Skeletal muscle satellite cell (primary cell): ENCODE measurements around the gene ATG2A. TPM values are rescaled to one million over a fixed set of nuclear protein-coding genes. Genes with fewer than 3 reads are reported as not detected.
"Not testable (repeated sequence)": the region's sequence is repeated elsewhere in the genome, so short reads cannot be mapped to it uniquely, and the experiment has no call there.

Source experiments
- H3K27me3 ChIP-seq: 2 replicates; pipeline ENCODE4 v1.7.0; 2013; ENCODE audit warnings: low read length; ENCODE audit not compliant: control insufficient read depth, insufficient read depth
- H3K36me3 ChIP-seq: 2 replicates; pipeline ENCODE4 v1.7.0; 2013; ENCODE audit warnings: mild to moderate bottlenecking, control low read depth, low read length; ENCODE audit not compliant: insufficient read depth
- H3K4me1 ChIP-seq: 2 replicates; pipeline ENCODE4 v1.7.0; 2013; ENCODE audit warnings: low read length; ENCODE audit not compliant: control insufficient read depth, insufficient read depth
- H3K4me2 ChIP-seq: 2 replicates; pipeline ENCODE4 v1.7.0; 2013; ENCODE audit warnings: mild to moderate bottlenecking, low read length
- H3K4me3 ChIP-seq: 2 replicates; pipeline ENCODE4 v1.7.0; 2013; ENCODE audit warnings: low read length
- H3K9ac ChIP-seq: 2 replicates; pipeline ENCODE4 v1.7.0; 2013; ENCODE audit warnings: mild to moderate bottlenecking, low read depth, low read length, moderate library complexity
- H3K9me3 ChIP-seq: replicated peaks from 2 replicates; pipeline ENCODE4 v1.7.0; 2013; ENCODE audit warnings: mild to moderate bottlenecking, control low read depth, low read length
- small RNA-seq: library from RNA; depleted of rRNA; stranded (forward); fragments of <200 nt; gene quantifications from one replicate; pipeline ENCODE3, GENCODE V24; 2012

The ATG2A gene

DNA sequence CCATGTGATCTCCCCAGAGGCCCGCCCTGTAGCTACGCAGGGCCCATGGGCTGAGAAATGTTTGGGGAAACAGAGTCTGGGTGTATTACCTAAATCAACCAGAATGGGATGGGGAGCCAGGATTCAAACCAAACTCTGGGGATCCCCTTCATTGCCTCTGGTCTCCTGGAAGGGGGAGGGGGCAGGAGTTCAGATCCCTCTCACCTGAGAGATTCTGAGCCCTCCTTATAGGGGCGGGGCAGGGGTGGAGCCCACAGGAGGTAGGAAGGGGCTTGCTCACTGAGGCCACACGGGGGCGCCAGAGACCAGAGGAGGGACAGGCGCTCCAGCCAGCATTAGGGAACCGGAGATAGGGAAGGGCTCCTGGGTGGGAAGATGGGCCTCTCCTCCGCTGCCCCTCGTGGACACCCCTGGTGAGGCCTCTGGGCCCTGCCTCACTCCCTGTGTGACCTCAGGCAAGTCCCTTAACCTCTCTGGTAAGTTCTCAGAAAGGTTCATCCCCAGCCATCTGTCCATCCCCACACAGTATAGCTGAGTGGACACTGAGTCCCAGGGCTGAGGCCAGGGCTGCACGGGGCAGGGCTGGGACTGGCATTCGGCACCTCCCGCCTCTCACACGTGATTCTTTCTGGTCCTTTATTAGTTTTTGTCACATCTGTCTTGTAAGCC is 69.9 kb downstream of the ATG2A start:
- Histone ChIP-seq H3K4me1 (peaks cover 27% of the 10 kb centered on the region), H3K4me3 (no peak overlapping the region), H3K4me2 (no peak overlapping the region), H3K27me3 (no peaks in the 10 kb centered on the region), H3K9ac (no peak overlapping the region), H3K9me3 (no peaks in the 10 kb centered on the region), H3K36me3 (peaks cover 4% of the 10 kb centered on the region)

DNA sequence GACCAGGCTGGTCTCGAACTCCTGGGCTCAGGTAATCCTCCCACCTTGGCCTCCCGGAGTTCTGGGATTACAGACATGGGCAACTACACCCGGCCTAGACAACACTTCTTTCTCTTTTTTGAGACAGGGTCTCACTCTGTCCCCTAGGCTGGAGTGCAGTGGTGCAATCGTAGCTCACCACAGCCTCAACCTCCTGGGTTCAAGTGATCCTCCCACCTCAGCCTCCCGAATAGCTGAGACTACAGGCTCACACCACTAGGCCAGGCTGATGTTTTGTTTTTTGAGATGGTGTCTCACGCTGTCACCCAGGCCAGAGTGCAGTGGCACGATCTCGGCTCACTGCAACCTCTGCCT is 71.3 kb downstream of the ATG2A start:
- H3K9me3 ChIP-seq, H3K4me2 ChIP-seq, H3K36me3 ChIP-seq, H3K4me3 ChIP-seq, H3K27me3 ChIP-seq, H3K9ac ChIP-seq: not testable (repeated sequence)
- H3K4me1 ChIP-seq: peaks cover 20% of the 10 kb centered on the region

DNA sequence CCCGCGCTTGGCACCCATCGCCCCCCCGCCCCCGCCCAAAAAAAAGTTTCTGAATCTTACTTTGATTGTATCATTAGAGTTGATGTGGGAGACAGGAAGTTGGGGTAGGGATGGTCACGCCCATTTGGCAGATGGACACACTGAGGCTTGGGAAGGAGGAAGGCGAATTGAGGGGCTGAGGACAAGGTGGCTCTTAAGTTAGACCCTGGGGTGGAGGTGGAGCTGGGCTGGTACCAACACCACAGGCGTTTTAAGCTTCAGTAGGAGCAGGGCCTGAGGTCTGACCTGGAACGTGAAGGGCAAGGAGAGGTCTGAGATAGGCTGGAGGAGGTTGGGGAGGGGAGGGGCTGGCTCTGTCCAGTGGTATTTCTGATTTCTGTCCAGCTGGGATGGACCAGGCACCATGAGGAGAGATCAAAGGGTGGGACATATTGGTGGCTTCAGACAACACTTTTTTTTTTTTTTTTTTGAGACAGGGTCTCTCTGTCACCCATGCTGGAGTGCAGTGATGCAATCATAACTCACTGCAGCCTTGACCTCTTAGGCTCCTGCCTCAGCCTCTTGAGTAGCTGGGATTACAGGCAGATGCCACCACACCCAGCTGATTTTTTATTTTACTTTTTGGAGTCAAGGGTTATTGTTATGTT is 71.8 kb downstream of the ATG2A start:
- no peak overlapping the region for H3K4me3 ChIP-seq
- H3K4me2 ChIP-seq: peak overlapping the region; percentile 72
- no peaks in the 10 kb centered on the region for H3K36me3 ChIP-seq
- H3K9me3 ChIP-seq: no peaks in the 10 kb centered on the region
- no peaks in the 10 kb centered on the region for H3K27me3 ChIP-seq
- peaks cover 20% of the 10 kb centered on the region for H3K4me1 ChIP-seq
- no peak overlapping the region for H3K9ac ChIP-seq

Small RNA genes lying within 50 kb of the gene (small RNA-seq; reads per million reads assigned to genes)
- not detected for gene MIR6749
- not detected for gene MIR6750
